H1 (cell line): ENCODE data around the gene SMARCA1. TPM values are rescaled to one million over a fixed set of nuclear protein-coding genes. Genes with fewer than 3 reads are reported as not detected.

Source experiments
- PHF8 ChIP-seq: fragments of 200-600 bp; sonication (generic); conservative IDR thresholded peaks from 2 replicates; pipeline ENCODE4 v1.7.1; 2012; ENCODE audit warnings: low read depth, mild to moderate bottlenecking, inconsistent platforms, low read length, moderate library complexity
- polyA plus RNA-seq, 7 experiments: library from polyadenylated mRNA; depleted of rRNA in 3 of 7; stranded (reverse) in 5 of 7; unstranded in 2 of 7; fragments of >200 nt in 5 of 7; fragments of 200-250 nt in 2 of 7; gene quantifications; 1 replicate in 5 of 7; 2 replicates in 1 of 7; 4 replicates in 1 of 7; pipeline versions ENCODE4 v1.2.1 to v1.2.3, GENCODE V29; 2011 to 2013; ENCODE audit warnings: missing spikeins in 2 of 7, mixed read lengths in 2 of 7
- total RNA-seq: library from RNA; stranded (reverse); fragmentation: NEBNext Ultra II Directional; extraction: Animal tissue kit (Norgen Biotek cat#: 25700); gene quantifications from 2 replicates; pipeline ENCODE4 v1.2.1, GENCODE V29; 2021
- TF ChIP-seq, protein P1 (sequence below): IDR thresholded peaks from 2 replicates; pipeline ENCODE4 v1.6.1; 2012; ENCODE audit warnings: inconsistent platforms

The SMARCA1 gene
- total and polyA plus RNA-seq, 2 of the 8 experiments (the other 6 are each of a cell fraction or from before 2014, with no cell fraction given): 13.1 to 54.4 TPM

- TF ChIP-seq PHF8: peak; percentile 54; the same call in 1 of the 2 replicates
- TF ChIP-seq, protein P1, sequence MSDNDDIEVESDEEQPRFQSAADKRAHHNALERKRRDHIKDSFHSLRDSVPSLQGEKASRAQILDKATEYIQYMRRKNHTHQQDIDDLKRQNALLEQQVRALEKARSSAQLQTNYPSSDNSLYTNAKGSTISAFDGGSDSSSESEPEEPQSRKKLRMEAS: no peak
Observed at GRCh38 chrX:129523079-129523911, at the start of gene SMARCA1 (continued).
